ENCODE results near the gene PPP1R12A.

GRCh38 chr12:79841878-79842265, 93.0 kb downstream of the PPP1R12A start:
- TF ChIP-seq CTCF (IDR thresholded peaks at IDR 0.05) (no peak), EZH2 (IDR thresholded peaks at IDR 0.05) (no peak)
